GM23248 (cell line): Measurements from ENCODE around the gene OPN5.

Source experiments
- EZH2 ChIP-seq: fragments of 200-600 bp; sonication (generic); IDR thresholded peaks from 2 replicates; pipeline ENCODE4 v1.6.1; 2018; ENCODE audit warnings: antibody characterized with exemption, mild to moderate bottlenecking; ENCODE audit not compliant: insufficient read depth, poor library complexity, severe bottlenecking
- EZH2phosphoT487 ChIP-seq: fragments of 200-600 bp; sonication (generic); IDR thresholded peaks from 2 replicates; pipeline ENCODE4 v1.6.1; 2018; ENCODE audit warnings: antibody characterized with exemption, moderate library complexity, mild to moderate bottlenecking, low read depth; ENCODE audit not compliant: insufficient read depth

DNA sequence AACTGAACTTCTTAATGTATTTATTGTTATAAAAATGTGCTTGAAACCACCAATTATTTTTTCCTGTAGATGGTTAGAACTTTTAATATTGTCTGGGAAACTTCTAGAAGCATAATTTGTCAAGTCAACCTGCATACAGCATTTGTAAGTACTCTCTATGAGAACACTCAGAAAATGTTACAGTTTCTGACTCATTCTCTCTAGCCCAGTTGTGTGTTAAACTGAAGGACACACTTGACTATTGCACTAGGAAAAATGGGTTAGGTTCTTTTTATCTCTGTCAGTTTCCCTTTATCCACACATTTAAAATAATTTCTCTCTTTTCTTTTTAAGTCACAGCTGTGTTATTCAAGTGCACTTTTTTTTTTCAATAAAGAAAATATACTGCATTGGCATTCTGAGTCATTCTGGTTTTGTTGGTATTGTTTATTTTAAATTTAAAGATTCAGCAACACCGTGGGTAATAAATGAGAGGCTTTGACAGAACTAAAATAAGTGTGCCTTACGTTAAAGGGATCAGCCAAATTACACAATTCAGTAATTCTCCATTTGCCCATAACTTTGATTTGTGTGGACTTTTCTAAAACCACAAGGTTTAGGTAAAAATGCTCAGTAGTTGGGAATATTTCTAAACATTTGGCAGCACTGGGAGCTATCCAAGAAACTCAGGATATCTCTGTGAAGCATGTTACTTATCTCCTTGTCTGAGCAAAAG lies 50.7 kb downstream of the OPN5 start:
- TF ChIP-seq EZH2 (no peak), EZH2phosphoT487 (no peak)
